ENCODE data around the gene AIG1.

The AIG1 gene

DNA sequence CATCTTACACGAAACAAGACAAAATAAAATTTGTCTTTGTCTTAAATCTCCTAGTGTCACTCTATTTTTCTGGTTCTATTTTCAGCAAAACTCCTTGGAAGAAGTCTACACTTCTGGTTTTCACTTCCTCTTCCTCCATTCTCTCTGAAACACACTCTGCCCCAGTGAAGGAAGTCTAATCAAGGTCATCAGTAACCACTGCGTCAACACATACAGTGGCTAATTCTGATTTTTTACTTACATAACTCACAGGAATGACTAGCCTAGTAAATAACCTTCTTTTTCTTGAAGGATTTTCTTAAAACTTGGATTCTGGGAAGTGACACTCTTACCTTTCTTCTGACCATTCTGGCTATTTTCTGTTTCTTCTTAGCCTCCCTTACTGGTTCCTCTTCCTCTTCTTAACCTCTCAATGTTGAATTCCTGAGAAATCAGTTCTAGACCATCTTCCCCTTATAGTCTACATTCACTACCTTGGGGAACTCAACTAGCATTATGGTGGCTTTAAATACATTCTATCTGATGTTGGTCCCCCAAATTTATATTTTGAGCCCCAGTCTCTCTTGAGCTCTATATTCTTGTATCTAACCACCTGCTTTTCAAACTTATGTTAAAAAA, 37.5 kb downstream of the AIG1 start:
- Histone ChIP-seq H3K4me3 (ENCODE audit: low read depth, low read length) (no peak overlapping the region), H3K36me3 (replicated peaks) (no peaks in the 10 kb centered on the region), H3K27ac (no peak overlapping the region), H3K27me3 (replicated peaks) (no peaks in the 10 kb centered on the region)
- DNase-seq, result no peak
- TF ChIP-seq, protein P1, sequence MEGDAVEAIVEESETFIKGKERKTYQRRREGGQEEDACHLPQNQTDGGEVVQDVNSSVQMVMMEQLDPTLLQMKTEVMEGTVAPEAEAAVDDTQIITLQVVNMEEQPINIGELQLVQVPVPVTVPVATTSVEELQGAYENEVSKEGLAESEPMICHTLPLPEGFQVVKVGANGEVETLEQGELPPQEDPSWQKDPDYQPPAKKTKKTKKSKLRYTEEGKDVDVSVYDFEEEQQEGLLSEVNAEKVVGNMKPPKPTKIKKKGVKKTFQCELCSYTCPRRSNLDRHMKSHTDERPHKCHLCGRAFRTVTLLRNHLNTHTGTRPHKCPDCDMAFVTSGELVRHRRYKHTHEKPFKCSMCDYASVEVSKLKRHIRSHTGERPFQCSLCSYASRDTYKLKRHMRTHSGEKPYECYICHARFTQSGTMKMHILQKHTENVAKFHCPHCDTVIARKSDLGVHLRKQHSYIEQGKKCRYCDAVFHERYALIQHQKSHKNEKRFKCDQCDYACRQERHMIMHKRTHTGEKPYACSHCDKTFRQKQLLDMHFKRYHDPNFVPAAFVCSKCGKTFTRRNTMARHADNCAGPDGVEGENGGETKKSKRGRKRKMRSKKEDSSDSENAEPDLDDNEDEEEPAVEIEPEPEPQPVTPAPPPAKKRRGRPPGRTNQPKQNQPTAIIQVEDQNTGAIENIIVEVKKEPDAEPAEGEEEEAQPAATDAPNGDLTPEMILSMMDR (IDR thresholded peaks at IDR 0.05; ENCODE audit: low read depth, low read length, missing control alignments), result no peak
- in situ Hi-C loops (cut with HindIII; ENCODE audit: low pct_ligation_motif_present, low sequenced_read_pairs), result no loop called here

DNA sequence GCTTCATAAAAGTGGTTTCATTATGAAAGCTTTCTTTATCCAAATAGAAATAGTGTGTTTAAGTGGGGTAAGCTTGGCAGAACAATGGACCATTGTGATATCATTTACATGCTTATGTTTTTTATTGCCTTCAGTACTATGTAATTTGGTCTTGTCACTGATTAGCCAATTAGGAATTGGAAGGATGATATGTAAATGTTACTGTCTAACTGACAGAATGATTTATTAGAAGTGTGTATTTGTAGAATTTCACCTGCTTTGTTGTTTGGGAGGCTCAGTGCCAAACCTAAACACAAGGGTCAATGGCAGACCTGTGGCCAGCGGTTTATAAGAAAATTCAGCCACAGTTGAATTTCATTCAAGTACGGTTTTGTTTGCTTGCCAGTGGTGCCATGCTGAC, 39.0 kb downstream of the AIG1 start:
- no peak overlapping the region for H3K27ac ChIP-seq
- no peak for DNase-seq
- TF ChIP-seq, protein P1 (IDR thresholded peaks at IDR 0.05; ENCODE audit: low read depth, low read length, missing control alignments), result no peak

DNA sequence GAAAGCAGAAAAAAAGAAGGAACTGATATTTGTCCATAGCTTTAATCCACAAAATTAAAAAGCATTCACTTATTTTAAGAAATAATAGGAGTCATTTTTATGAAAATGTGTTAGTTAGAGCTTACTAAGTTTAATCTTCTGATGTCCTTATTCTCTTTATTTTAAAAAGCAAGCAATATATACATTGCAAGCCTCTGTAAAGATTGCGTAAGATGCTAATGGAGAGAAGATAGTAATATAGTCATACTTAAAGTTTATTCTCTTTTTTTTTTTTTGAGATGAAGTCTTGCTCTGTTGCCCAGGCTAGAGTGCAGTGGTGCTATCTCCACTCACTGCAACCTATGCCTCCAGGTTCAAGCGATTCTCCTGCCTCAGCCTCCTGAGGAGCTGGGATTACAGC, 39.7 kb downstream of the AIG1 start:
- in situ Hi-C loops (cut with HindIII; ENCODE audit: low pct_ligation_motif_present, low sequenced_read_pairs), result no loop called here
- H3K36me3 ChIP-seq (replicated peaks), result no peaks in the 10 kb centered on the region
- no peaks in the 10 kb centered on the region for H3K27me3 ChIP-seq (replicated peaks)
- no peak overlapping the region for H3K4me3 ChIP-seq (ENCODE audit: low read depth, low read length)
- no peak for DNase-seq
- H3K27ac ChIP-seq, result no peak overlapping the region
- TF ChIP-seq, protein P1 (IDR thresholded peaks at IDR 0.05; ENCODE audit: low read depth, low read length, missing control alignments), result no peak

More for the DNA sequence above, 39.0 kb downstream of the AIG1 start:
- in situ Hi-C loops (cut with HindIII; ENCODE audit: low pct_ligation_motif_present, low sequenced_read_pairs), result no loop called here
- Histone ChIP-seq H3K4me3 (ENCODE audit: low read depth, low read length) (no peak overlapping the region), H3K27me3 (replicated peaks) (no peaks in the 10 kb centered on the region), H3K36me3 (replicated peaks) (no peaks in the 10 kb centered on the region)

DNA sequence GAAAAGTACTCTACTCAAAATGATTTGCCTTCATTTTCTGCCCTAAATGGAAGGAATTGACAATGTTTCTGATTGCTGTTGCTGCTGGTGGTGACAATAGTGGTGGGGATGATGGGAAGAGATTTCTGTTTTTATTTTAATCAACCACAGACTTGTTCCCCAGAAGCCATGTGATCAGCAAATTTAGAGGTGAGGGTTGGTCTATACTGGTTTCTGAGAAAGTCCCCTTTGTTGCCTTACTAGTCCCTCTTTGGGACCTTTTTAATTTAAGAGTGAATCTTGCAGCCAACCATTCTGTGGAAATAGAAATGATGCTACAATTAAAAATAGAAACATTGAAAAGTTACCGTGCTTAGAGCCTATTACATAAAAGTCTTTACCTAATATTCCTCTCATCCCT, 43.2 kb downstream of the AIG1 start:
- no peak for DNase-seq
- H3K27me3 ChIP-seq (replicated peaks), result no peaks in the 10 kb centered on the region
- H3K4me3 ChIP-seq (ENCODE audit: low read depth, low read length), result no peak overlapping the region
- in situ Hi-C loops (cut with HindIII; ENCODE audit: low pct_ligation_motif_present, low sequenced_read_pairs), result no loop called here
- H3K36me3 ChIP-seq (replicated peaks), result no peaks in the 10 kb centered on the region
- TF ChIP-seq, protein P1 (IDR thresholded peaks at IDR 0.05; ENCODE audit: low read depth, low read length, missing control alignments), result no peak
- H3K27ac ChIP-seq, result no peak overlapping the region

DNA sequence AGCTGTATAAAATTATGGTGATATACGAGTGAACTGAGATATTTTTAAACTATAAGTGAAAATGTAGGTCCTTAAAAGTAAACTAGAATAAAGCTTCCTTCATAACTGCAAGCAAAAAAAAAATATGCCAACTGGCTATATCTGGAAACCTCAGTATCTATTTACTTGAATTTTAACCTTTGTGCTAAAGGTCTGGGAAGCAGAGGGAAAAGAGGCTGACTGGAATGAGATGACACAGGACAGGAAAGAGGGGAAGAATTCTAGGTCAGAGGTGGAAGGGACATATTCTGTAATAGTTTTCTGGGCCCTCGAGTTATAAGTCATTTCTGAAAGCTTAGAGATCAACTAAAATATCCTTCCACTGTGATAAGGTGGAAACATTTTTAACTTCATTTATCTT, 46.8 kb downstream of the AIG1 start:
- Histone ChIP-seq H3K27ac (no peak overlapping the region), H3K36me3 (replicated peaks) (no peaks in the 10 kb centered on the region), H3K4me3 (ENCODE audit: low read depth, low read length) (no peak overlapping the region), H3K27me3 (replicated peaks) (no peaks in the 10 kb centered on the region)
- TF ChIP-seq, protein P1 (IDR thresholded peaks at IDR 0.05; ENCODE audit: low read depth, low read length, missing control alignments), result no peak
- DNase-seq, result no peak
- in situ Hi-C loops (cut with HindIII; ENCODE audit: low pct_ligation_motif_present, low sequenced_read_pairs), result no loop called here

Measured in brain microvascular endothelial cell (primary cell).